Mesenchymal stem cell (in vitro differentiated cells and primary cell): Measurements from ENCODE around the gene GPC2.
"Not testable (repeated sequence)": the region's sequence is repeated elsewhere in the genome, so short reads cannot be mapped to it uniquely, and the experiment has no call there.

Source experiments
- DNase-seq: peaks from one replicate; pipeline ENCODE4 v3.0.0-alpha.2; 2013
- H2AFZ ChIP-seq: one replicate; pipeline ENCODE4 v1.6.1; 2013; ENCODE audit warnings: low read depth, mild to moderate bottlenecking, control low read depth, inconsistent platforms, low read length, moderate library complexity
- H2AK5ac ChIP-seq: 2 replicates; pipeline ENCODE4 v1.6.1; 2013; ENCODE audit warnings: low read length, moderate library complexity, mild to moderate bottlenecking, inconsistent platforms; ENCODE audit not compliant: severe bottlenecking
- H2BK120ac ChIP-seq: one replicate; pipeline ENCODE4 v1.6.1; 2013; ENCODE audit warnings: low read depth, mild to moderate bottlenecking, inconsistent platforms, low read length, moderate library complexity
- H2BK12ac ChIP-seq, 2 experiments: one replicate each; pipeline ENCODE4 v1.6.1; 2013; ENCODE audit warnings: inconsistent platforms in 2 of 2, low read length in 2 of 2, mild to moderate bottlenecking in 2 of 2, moderate library complexity in 2 of 2, control low read depth in 1 of 2
- H2BK15ac ChIP-seq: one replicate; pipeline ENCODE4 v1.6.1; 2013; ENCODE audit warnings: mild to moderate bottlenecking, low read depth, inconsistent platforms; ENCODE audit not compliant: poor library complexity, severe bottlenecking
- H2BK5ac ChIP-seq: 2 replicates; pipeline ENCODE4 v1.6.1; 2013; ENCODE audit warnings: low read depth, mild to moderate bottlenecking, low read length, control low read depth, inconsistent platforms; ENCODE audit not compliant: poor library complexity, severe bottlenecking
- H3K14ac ChIP-seq, 2 experiments: one replicate each; pipeline ENCODE4 v1.6.1; 2013; ENCODE audit warnings: inconsistent platforms in 2 of 2, low read length in 2 of 2, control low read depth in 1 of 2, mild to moderate bottlenecking in 1 of 2, moderate library complexity in 1 of 2
- H3K18ac ChIP-seq, 2 experiments: one replicate each; pipeline ENCODE4 v1.6.1; 2013; ENCODE audit warnings: inconsistent platforms in 2 of 2, low read length in 2 of 2, control low read depth in 1 of 2, low read depth in 1 of 2, mild to moderate bottlenecking in 1 of 2
- H3K23ac ChIP-seq, 2 experiments: one replicate each; pipeline ENCODE4 v1.6.1; 2013; ENCODE audit warnings: inconsistent platforms in 2 of 2, low read length in 2 of 2, mild to moderate bottlenecking in 2 of 2, moderate library complexity in 2 of 2, control low read depth in 1 of 2
- H3K27ac ChIP-seq: 2 replicates; pipeline ENCODE4 v1.5.1; 2013; ENCODE audit warnings: mild to moderate bottlenecking, moderate library complexity, low read length, control low read depth, inconsistent platforms; ENCODE audit not compliant: poor library complexity, severe bottlenecking
- H3K27me3 ChIP-seq, 2 experiments: 2 replicates each; pipeline versions ENCODE4 v1.6.1 to v1.7.0; 2013; ENCODE audit warnings: low read length in 2 of 2, mild to moderate bottlenecking in 2 of 2, moderate library complexity in 2 of 2, control low read depth in 1 of 2, inconsistent platforms in 1 of 2; ENCODE audit not compliant: control insufficient read depth in 1 of 2, insufficient read depth in 1 of 2
- H3K36me3 ChIP-seq, 2 experiments: 2 replicates each; pipeline versions ENCODE4 v1.6.1 to v1.7.0; 2013; ENCODE audit warnings: low read length in 2 of 2, control low read depth in 1 of 2, inconsistent platforms in 1 of 2, low read depth in 1 of 2, mild to moderate bottlenecking in 1 of 2; ENCODE audit not compliant: insufficient read depth in 2 of 2, control insufficient read depth in 1 of 2
- H3K4ac ChIP-seq, 2 experiments: one replicate each; pipeline ENCODE4 v1.6.1; 2013; ENCODE audit warnings: inconsistent platforms in 2 of 2, low read length in 2 of 2, mild to moderate bottlenecking in 2 of 2, moderate library complexity in 2 of 2, control low read depth in 1 of 2, low read depth in 1 of 2
- H3K4me1 ChIP-seq: 2 replicates; pipeline ENCODE4 v1.6.1; 2013; ENCODE audit warnings: low read depth, low read length, control low read depth; ENCODE audit not compliant: control insufficient read depth, insufficient read depth
- H3K4me2 ChIP-seq: 2 replicates; pipeline ENCODE4 v1.6.1; 2013; ENCODE audit warnings: low read length, mild to moderate bottlenecking, inconsistent platforms; ENCODE audit not compliant: poor library complexity, severe bottlenecking
- H3K4me3 ChIP-seq, 2 experiments: 2 replicates each; pipeline versions ENCODE4 v1.5.1 to v1.7.0; 2013; ENCODE audit warnings: low read length in 2 of 2, mild to moderate bottlenecking in 2 of 2, control low read depth in 1 of 2, low read depth in 1 of 2; ENCODE audit not compliant: insufficient read depth in 1 of 2
- H3K79me1 ChIP-seq: replicated peaks from 2 replicates; pipeline ENCODE4 v1.6.1; 2013; ENCODE audit warnings: mild to moderate bottlenecking, control low read depth, low read length, inconsistent platforms; ENCODE audit not compliant: poor library complexity, severe bottlenecking
- H3K9ac ChIP-seq: 2 replicates; pipeline ENCODE4 v1.7.0; 2013; ENCODE audit warnings: mild to moderate bottlenecking, low read length, moderate library complexity
- H3K9me3 ChIP-seq: 2 replicates; pipeline ENCODE4 v1.7.0; 2013; ENCODE audit warnings: mild to moderate bottlenecking, low read length; ENCODE audit not compliant: control insufficient read depth
- H4K8ac ChIP-seq: one replicate; pipeline ENCODE4 v1.6.1; 2013; ENCODE audit warnings: inconsistent platforms, mild to moderate bottlenecking, low read length, moderate library complexity
- H4K91ac ChIP-seq: one replicate; pipeline ENCODE4 v1.6.1; 2013; ENCODE audit warnings: mild to moderate bottlenecking, low read length, inconsistent platforms
- WGBS: methylation state at CpG from one replicate; pipeline ENCODE4 v1.1.7; 2013; ENCODE audit warnings: mixed read lengths; 5-methylcytosine and 5-hydroxymethylcytosine counted together

Gene GPC2

GRCh38 chr7:100132697-100133151 is 44.5 kb downstream of the GPC2 start:
- peaks cover 7% of the 10 kb centered on the region for H3K4me1 ChIP-seq
- no peak overlapping the region for H4K8ac ChIP-seq
- no peaks in the 10 kb centered on the region for H3K36me3 ChIP-seq
- peak overlapping the region in 1 of 2 experiments; percentile 17 for H3K4me3 ChIP-seq
- no peak overlapping the region for H2BK15ac ChIP-seq
- H3K4me2 ChIP-seq, result no peak overlapping the region
- peaks cover 0 to 5% of the 10 kb centered on the region in 2 experiments for H3K27me3 ChIP-seq
- no peak overlapping the region for H2BK120ac ChIP-seq
- H3K9me3 ChIP-seq, result no peaks in the 10 kb centered on the region
- H2AK5ac ChIP-seq, result no peak overlapping the region
- no peak overlapping the region for H3K14ac ChIP-seq
- H3K18ac ChIP-seq, result no peak overlapping the region
- DNase-seq, result peak; percentile 74
- peak overlapping the region; percentile 42 for H3K9ac ChIP-seq
- no peak overlapping the region for H3K23ac ChIP-seq
- no peak overlapping the region for H3K4ac ChIP-seq
- peaks cover under 1% of the 10 kb centered on the region for H3K79me1 ChIP-seq
- H4K91ac ChIP-seq, result no peak overlapping the region
- no peak overlapping the region for H2BK5ac ChIP-seq
- no peak overlapping the region for H2BK12ac ChIP-seq
- no peak overlapping the region for H2AFZ ChIP-seq
- H3K27ac ChIP-seq, result no peak overlapping the region
- 20% methylated on average over 3 of the region's 3 CpGs for WGBS

GRCh38 chr7:100132126-100132525 is 45.1 kb downstream of the GPC2 start:
- Histone ChIP-seq H3K4me2 (no peak overlapping the region), H4K91ac (no peak overlapping the region), H3K18ac (no peak overlapping the region), H3K4ac (no peak overlapping the region), H3K23ac (no peak overlapping the region), H3K27ac (no peak overlapping the region), H2BK12ac (no peak overlapping the region), H3K36me3 (no peaks in the 10 kb centered on the region), H3K79me1 (peaks cover 6% of the 10 kb centered on the region), H3K4me1 (peaks cover 13% of the 10 kb centered on the region), H3K14ac (no peak overlapping the region), H3K9me3 (no peaks in the 10 kb centered on the region), H4K8ac (no peak overlapping the region), H2BK5ac (no peak overlapping the region), H3K9ac (no peak overlapping the region), H2BK120ac (no peak overlapping the region), H2BK15ac (no peak overlapping the region), H2AK5ac (no peak overlapping the region), H3K4me3 (no peak overlapping the region), H3K27me3 (peaks cover 0 to 5% of the 10 kb centered on the region in 2 experiments), H2AFZ (no peak overlapping the region)
- DNase-seq, result no peak
- WGBS, result 78% methylated on average over 6 of the region's 7 CpGs

GRCh38 chr7:100130608-100131453 is 46.4 kb downstream of the GPC2 start:
- peak overlapping the region; percentile 62 for H3K9ac ChIP-seq

GRCh38 chr7:100130220-100130607 is 47.0 kb downstream of the GPC2 start:
- H3K23ac ChIP-seq, H2AFZ ChIP-seq, H3K27ac ChIP-seq, H3K36me3 ChIP-seq, H3K4me2 ChIP-seq, H3K9me3 ChIP-seq, H2BK15ac ChIP-seq, H2BK120ac ChIP-seq, H3K4me3 ChIP-seq, H2AK5ac ChIP-seq, H3K27me3 ChIP-seq, H3K9ac ChIP-seq, H4K91ac ChIP-seq, H2BK5ac ChIP-seq, H3K18ac ChIP-seq, H3K4ac ChIP-seq, H2BK12ac ChIP-seq, H3K14ac ChIP-seq, H4K8ac ChIP-seq, DNase-seq: not testable (repeated sequence)
- peaks cover 11% of the 10 kb centered on the region for H3K79me1 ChIP-seq
- peaks cover 17% of the 10 kb centered on the region for H3K4me1 ChIP-seq
- WGBS, result 75% methylated on average over 1 of the region's 1 CpG

More at GRCh38 chr7:100130608-100131453, 46.4 kb downstream of the GPC2 start:
- H3K79me1 ChIP-seq, result peaks cover 7% of the 10 kb centered on the region
- no peaks in the 10 kb centered on the region for H3K36me3 ChIP-seq
- H3K4me2 ChIP-seq, result peak overlapping the region; percentile 72
- no peaks in the 10 kb centered on the region for H3K9me3 ChIP-seq
- no peak overlapping the region for H2BK15ac ChIP-seq
- H2BK5ac ChIP-seq, result no peak overlapping the region
- H2BK120ac ChIP-seq, result no peak overlapping the region
- peak; percentile 55 for DNase-seq
- H3K4me1 ChIP-seq, result peaks cover 17% of the 10 kb centered on the region
- no peak overlapping the region for H3K14ac ChIP-seq
- H3K27me3 ChIP-seq, result no peaks in the 10 kb centered on the region
- H4K8ac ChIP-seq, result no peak overlapping the region
- H4K91ac ChIP-seq, result no peak overlapping the region
- peak overlapping the region in 1 of 2 experiments; percentile 35 for H3K4me3 ChIP-seq
- H3K27ac ChIP-seq, result no peak overlapping the region
- no peak overlapping the region for H2AK5ac ChIP-seq
- WGBS, result 15% methylated on average over 24 of the region's 24 CpGs
- peak overlapping the region in 1 of 2 experiments; percentile 12 for H3K18ac ChIP-seq
- peak overlapping the region in 1 of 2 experiments; percentile 2 for H3K4ac ChIP-seq
- no peak overlapping the region for H2AFZ ChIP-seq
- H3K23ac ChIP-seq, result no peak overlapping the region
- peak overlapping the region in 1 of 2 experiments; percentile 39 for H2BK12ac ChIP-seq
